HepG2 (cell line): ENCODE results near the gene INF2. TPM values are rescaled to one million over a fixed set of nuclear protein-coding genes. Genes with fewer than 3 reads are reported as not detected.

Experiments
- CHD2 ChIP-seq: IDR thresholded peaks from 2 replicates; pipeline ENCODE4 v1.6.1; 2011; ENCODE audit warnings: low read depth, low read length, improper control_type of control experiment
- IKZF1 ChIP-seq: fragments of 450-650 bp; IDR thresholded peaks from 2 replicates; pipeline ENCODE4 v1.7.1; 2016
- MEIS2 ChIP-seq: sonication (generic); formaldehyde crosslinking; IDR thresholded peaks from 2 replicates; pipeline ENCODE4 v1.9.0; 2021; ENCODE audit warnings: mild to moderate bottlenecking, missing genetic modification reagents
- REPIN1 ChIP-seq: sonication (generic); formaldehyde crosslinking; IDR thresholded peaks from 2 replicates; pipeline ENCODE4 v1.8.0; 2022; ENCODE audit warnings: missing genetic modification reagents, low read depth, mild to moderate bottlenecking, borderline replicate concordance
- SRSF9 ChIP-seq: fragments of 200-400 bp; formaldehyde crosslinking; IDR thresholded peaks from 2 replicates; pipeline ENCODE4 v1.6.1; 2018; ENCODE audit warnings: borderline replicate concordance, mild to moderate bottlenecking, low read depth, low read length; ENCODE audit not compliant: insufficient read depth, poor library complexity, severe bottlenecking
- ZBTB38 ChIP-seq: sonication (generic); formaldehyde crosslinking; IDR thresholded peaks from 2 replicates; pipeline ENCODE4 v1.5.1; 2020; ENCODE audit warnings: mild to moderate bottlenecking, missing genetic modification reagents
- ZFP36 ChIP-seq: fragments of 150-350 bp; IDR thresholded peaks from 2 replicates; pipeline ENCODE4 v1.6.1; 2018; ENCODE audit warnings: borderline replicate concordance, low read length, low read depth; ENCODE audit not compliant: partially characterized antibody
- ZFYVE20 ChIP-seq: sonication (generic); formaldehyde crosslinking; IDR thresholded peaks from 2 replicates; pipeline ENCODE4 v1.8.0; 2023; ENCODE audit warnings: low read depth, mild to moderate bottlenecking, moderate library complexity, missing genetic modification reagents, borderline replicate concordance
- ZNF24 ChIP-seq: fragments of 450-650 bp; IDR thresholded peaks from 2 replicates; pipeline ENCODE4 v1.6.1; 2017; ENCODE audit warnings: antibody characterized with exemption, mild to moderate bottlenecking
- ZNF253 ChIP-seq: sonication (generic); formaldehyde crosslinking; IDR thresholded peaks from 2 replicates; pipeline ENCODE4 v1.8.0; 2022; ENCODE audit warnings: mild to moderate bottlenecking, missing genetic modification reagents, borderline replicate concordance
- polyA plus RNA-seq, 8 experiments: library from polyadenylated mRNA; depleted of rRNA in 3 of 8; stranded (reverse) in 7 of 8; unstranded in 1 of 8; fragments of >200 nt; fragmentation: Illumina TruSeq in 4 of 8; extraction: Trizol in 4 of 8; gene quantifications; 2 replicates each; pipeline versions ENCODE4 v1.2.1 to v1.2.3, GENCODE V29; 2011 to 2016; ENCODE audit warnings: low read depth in 4 of 8, missing spikeins in 1 of 8, mixed read lengths in 1 of 8; ENCODE audit not compliant: insufficient read depth in 1 of 8
- total RNA-seq, 5 experiments: library from RNA; depleted of rRNA; stranded (reverse); fragments of >200 nt; fragmentation: Illumina TruSeq; extraction: Trizol; gene quantifications; 2 replicates each; pipeline ENCODE4 v1.2.3, GENCODE V29; 2016; ENCODE audit warnings: low read depth in 1 of 5
- TF ChIP-seq, protein P1 (sequence below): sonication (generic); formaldehyde crosslinking; IDR thresholded peaks from 2 replicates; pipeline ENCODE4 v1.5.0; 2020; ENCODE audit warnings: mild to moderate bottlenecking, missing genetic modification reagents, borderline replicate concordance
- TF ChIP-seq, protein P2 (sequence below): sonication (generic); formaldehyde crosslinking; IDR thresholded peaks from 2 replicates; pipeline ENCODE4 v1.8.1; 2023; ENCODE audit warnings: mild to moderate bottlenecking, missing genetic modification reagents
- TF ChIP-seq, protein P3 (sequence below): sonication (generic); formaldehyde crosslinking; conservative IDR thresholded peaks from 2 replicates; pipeline ENCODE4 v1.8.1; 2023; ENCODE audit warnings: missing genetic modification reagents
- TF ChIP-seq, protein P4 (sequence below): sonication (generic); formaldehyde crosslinking; IDR thresholded peaks from 2 replicates; pipeline ENCODE4 v1.4.0; 2020; ENCODE audit warnings: missing genetic modification reagents, borderline replicate concordance

Gene INF2
- total and polyA plus RNA-seq, 2 of the 13 experiments (the other 11 are each of a cell fraction or from before 2014, with no cell fraction given), result 16.4 to 26.4 TPM

DNA sequence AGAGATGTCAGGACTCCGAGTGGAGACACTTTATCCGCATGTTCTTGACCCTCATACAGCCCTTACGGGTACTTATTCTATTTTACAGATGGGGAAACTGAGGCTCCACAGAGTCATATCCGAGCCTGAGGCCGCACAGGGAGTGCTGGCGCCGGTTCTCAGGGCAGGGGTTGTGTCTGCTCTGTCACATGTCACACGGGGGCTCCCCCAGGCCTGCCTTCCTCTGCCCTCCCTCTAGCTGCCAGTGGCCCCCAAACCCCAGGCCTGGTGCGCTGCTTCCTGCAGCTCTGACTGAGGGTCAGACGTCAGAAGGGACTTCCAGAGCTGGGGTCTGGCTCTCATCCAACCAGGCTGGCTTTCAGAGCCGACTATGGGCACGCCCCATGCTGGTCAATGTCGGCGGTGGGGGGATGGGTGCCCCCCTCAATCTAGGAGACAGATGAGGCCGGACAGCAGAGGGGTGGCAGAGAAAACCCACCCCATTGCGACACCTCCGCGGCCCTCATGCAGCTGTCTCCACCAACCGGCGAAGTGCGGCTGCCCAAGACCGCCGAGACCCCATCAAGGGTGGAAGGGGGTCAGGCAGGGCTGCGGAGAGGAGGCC is 811 bp upstream of the INF2 start (continued):
- TF ChIP-seq, protein P1, sequence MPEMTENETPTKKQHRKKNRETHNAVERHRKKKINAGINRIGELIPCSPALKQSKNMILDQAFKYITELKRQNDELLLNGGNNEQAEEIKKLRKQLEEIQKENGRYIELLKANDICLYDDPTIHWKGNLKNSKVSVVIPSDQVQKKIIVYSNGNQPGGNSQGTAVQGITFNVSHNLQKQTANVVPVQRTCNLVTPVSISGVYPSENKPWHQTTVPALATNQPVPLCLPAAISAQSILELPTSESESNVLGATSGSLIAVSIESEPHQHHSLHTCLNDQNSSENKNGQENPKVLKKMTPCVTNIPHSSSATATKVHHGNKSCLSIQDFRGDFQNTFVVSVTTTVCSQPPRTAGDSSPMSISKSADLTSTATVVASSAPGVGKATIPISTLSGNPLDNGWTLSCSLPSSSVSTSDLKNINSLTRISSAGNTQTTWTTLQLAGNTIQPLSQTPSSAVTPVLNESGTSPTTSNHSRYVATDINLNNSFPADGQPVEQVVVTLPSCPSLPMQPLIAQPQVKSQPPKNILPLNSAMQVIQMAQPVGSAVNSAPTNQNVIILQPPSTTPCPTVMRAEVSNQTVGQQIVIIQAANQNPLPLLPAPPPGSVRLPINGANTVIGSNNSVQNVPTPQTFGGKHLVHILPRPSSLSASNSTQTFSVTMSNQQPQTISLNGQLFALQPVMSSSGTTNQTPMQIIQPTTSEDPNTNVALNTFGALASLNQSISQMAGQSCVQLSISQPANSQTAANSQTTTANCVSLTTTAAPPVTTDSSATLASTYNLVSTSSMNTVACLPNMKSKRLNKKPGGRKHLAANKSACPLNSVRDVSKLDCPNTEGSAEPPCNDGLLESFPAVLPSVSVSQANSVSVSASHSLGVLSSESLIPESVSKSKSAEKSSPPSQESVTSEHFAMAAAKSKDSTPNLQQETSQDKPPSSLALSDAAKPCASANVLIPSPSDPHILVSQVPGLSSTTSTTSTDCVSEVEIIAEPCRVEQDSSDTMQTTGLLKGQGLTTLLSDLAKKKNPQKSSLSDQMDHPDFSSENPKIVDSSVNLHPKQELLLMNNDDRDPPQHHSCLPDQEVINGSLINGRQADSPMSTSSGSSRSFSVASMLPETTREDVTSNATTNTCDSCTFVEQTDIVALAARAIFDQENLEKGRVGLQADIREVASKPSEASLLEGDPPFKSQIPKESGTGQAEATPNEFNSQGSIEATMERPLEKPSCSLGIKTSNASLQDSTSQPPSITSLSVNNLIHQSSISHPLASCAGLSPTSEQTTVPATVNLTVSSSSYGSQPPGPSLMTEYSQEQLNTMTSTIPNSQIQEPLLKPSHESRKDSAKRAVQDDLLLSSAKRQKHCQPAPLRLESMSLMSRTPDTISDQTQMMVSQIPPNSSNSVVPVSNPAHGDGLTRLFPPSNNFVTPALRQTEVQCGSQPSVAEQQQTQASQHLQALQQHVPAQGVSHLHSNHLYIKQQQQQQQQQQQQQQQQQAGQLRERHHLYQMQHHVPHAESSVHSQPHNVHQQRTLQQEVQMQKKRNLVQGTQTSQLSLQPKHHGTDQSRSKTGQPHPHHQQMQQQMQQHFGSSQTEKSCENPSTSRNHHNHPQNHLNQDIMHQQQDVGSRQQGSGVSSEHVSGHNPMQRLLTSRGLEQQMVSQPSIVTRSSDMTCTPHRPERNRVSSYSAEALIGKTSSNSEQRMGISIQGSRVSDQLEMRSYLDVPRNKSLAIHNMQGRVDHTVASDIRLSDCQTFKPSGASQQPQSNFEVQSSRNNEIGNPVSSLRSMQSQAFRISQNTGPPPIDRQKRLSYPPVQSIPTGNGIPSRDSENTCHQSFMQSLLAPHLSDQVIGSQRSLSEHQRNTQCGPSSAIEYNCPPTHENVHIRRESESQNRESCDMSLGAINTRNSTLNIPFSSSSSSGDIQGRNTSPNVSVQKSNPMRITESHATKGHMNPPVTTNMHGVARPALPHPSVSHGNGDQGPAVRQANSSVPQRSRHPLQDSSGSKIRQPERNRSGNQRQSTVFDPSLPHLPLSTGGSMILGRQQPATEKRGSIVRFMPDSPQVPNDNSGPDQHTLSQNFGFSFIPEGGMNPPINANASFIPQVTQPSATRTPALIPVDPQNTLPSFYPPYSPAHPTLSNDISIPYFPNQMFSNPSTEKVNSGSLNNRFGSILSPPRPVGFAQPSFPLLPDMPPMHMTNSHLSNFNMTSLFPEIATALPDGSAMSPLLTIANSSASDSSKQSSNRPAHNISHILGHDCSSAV, result no peak
- TF ChIP-seq ZNF253 (CRISPR knock-in tag), result no peak; the same call in 1 of the 2 replicates
- TF ChIP-seq ZFYVE20 (CRISPR knock-in tag), result no peak
- TF ChIP-seq SRSF9, result no peak
- TF ChIP-seq ZFP36, result no peak
- TF ChIP-seq, protein P2, sequence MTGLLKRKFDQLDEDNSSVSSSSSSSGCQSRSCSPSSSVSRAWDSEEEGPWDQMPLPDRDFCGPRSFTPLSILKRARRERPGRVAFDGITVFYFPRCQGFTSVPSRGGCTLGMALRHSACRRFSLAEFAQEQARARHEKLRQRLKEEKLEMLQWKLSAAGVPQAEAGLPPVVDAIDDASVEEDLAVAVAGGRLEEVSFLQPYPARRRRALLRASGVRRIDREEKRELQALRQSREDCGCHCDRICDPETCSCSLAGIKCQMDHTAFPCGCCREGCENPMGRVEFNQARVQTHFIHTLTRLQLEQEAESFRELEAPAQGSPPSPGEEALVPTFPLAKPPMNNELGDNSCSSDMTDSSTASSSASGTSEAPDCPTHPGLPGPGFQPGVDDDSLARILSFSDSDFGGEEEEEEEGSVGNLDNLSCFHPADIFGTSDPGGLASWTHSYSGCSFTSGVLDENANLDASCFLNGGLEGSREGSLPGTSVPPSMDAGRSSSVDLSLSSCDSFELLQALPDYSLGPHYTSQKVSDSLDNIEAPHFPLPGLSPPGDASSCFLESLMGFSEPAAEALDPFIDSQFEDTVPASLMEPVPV (CRISPR knock-in tag), result no peak
- no peak for TF ChIP-seq CHD2
- TF ChIP-seq ZNF24, result no peak
- no peak for TF ChIP-seq MEIS2 (CRISPR knock-in tag)
- no peak for TF ChIP-seq REPIN1
- TF ChIP-seq, protein P3, sequence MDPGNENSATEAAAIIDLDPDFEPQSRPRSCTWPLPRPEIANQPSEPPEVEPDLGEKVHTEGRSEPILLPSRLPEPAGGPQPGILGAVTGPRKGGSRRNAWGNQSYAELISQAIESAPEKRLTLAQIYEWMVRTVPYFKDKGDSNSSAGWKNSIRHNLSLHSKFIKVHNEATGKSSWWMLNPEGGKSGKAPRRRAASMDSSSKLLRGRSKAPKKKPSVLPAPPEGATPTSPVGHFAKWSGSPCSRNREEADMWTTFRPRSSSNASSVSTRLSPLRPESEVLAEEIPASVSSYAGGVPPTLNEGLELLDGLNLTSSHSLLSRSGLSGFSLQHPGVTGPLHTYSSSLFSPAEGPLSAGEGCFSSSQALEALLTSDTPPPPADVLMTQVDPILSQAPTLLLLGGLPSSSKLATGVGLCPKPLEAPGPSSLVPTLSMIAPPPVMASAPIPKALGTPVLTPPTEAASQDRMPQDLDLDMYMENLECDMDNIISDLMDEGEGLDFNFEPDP (CRISPR knock-in tag), result 0 out of 2 replicates have a peak, but pooled peaks have one; percentile 65
- TF ChIP-seq, protein P4, sequence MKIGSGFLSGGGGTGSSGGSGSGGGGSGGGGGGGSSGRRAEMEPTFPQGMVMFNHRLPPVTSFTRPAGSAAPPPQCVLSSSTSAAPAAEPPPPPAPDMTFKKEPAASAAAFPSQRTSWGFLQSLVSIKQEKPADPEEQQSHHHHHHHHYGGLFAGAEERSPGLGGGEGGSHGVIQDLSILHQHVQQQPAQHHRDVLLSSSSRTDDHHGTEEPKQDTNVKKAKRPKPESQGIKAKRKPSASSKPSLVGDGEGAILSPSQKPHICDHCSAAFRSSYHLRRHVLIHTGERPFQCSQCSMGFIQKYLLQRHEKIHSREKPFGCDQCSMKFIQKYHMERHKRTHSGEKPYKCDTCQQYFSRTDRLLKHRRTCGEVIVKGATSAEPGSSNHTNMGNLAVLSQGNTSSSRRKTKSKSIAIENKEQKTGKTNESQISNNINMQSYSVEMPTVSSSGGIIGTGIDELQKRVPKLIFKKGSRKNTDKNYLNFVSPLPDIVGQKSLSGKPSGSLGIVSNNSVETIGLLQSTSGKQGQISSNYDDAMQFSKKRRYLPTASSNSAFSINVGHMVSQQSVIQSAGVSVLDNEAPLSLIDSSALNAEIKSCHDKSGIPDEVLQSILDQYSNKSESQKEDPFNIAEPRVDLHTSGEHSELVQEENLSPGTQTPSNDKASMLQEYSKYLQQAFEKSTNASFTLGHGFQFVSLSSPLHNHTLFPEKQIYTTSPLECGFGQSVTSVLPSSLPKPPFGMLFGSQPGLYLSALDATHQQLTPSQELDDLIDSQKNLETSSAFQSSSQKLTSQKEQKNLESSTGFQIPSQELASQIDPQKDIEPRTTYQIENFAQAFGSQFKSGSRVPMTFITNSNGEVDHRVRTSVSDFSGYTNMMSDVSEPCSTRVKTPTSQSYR (CRISPR knock-in tag), result peak; percentile 64; the same call in 1 of the 2 replicates
- TF ChIP-seq ZBTB38 (CRISPR knock-in tag), result no peak
- TF ChIP-seq IKZF1, result no peak
